ENCODE results near the gene YAE1. TPM values are rescaled to one million over a fixed set of nuclear protein-coding genes. Genes with fewer than 3 reads are reported as not detected.
A peak's percentile ranks its signal among the peaks of the same experiment; 100 is the strongest.

YAE1 gene
- polyA plus RNA-seq, 1 of the 3 experiments (the other 2 are of a cell fraction) = 30.7 TPM

DNA sequence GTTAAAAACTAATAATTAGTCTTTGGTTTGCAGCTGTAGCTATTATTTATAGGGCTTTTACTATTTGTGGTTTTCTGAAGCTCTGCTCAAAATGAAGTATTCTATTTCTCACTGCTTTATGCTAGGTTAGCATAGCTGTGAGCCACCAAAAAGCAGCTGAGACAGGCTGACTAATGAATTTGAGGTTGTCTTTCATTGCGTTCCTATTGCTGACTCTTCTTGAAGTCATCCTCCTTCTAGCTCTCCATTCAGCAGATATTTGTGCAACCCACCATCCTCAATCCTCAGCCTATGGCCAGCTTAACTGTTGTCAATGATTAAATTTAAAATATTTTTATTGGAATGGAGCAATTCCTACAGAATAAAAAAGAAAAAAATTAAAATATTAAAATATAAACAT is 55.1 kb downstream of the YAE1 start:
- no peak for DNase-seq
- H3F3A ChIP-seq (replicated peaks; ENCODE audit: insufficient read depth) = peaks cover 38% of the 10 kb centered on the region
- H3K36me3 ChIP-seq (replicated peaks in 1 of 2; ENCODE audit: control insufficient read depth in 1 of 2, insufficient read depth in 2 of 2, low read length in 1 of 2) = no peaks in the 10 kb centered on the region
- peak overlapping the region in 1 of 2 experiments; percentile 93; a peak in 2 of 4 replicates for H3K27ac ChIP-seq (ENCODE audit: low read depth in 2 of 2, low read length in 1 of 2)
- WGBS (ENCODE audit: low lambda C conversion rate) = 30% methylated on average over 1 of the region's 1 CpG
- H3K4me3 ChIP-seq (ENCODE audit: low read depth in 2 of 2, low read length in 1 of 2) = no peak overlapping the region
- H3K27me3 ChIP-seq (ENCODE audit: insufficient read depth) = no peaks in the 10 kb centered on the region
- H3K9ac ChIP-seq = peak overlapping the region; percentile 19; the same call in 1 of the 2 replicates
- H3K9me2 ChIP-seq = no peaks in the 10 kb centered on the region
- no peaks in the 10 kb centered on the region for H3K9me3 ChIP-seq
- peaks cover 26 to 33% of the 10 kb centered on the region in 2 experiments for H3K4me1 ChIP-seq (ENCODE audit: control insufficient read depth in 1 of 2, insufficient read depth in 2 of 2, low read depth in 1 of 2, low read length in 1 of 2)
- CTCF ChIA-PET = interaction anchor here (0.8 to 4.9 kb wide), 8 partner anchors 7 to 275 kb away, joined by 3 to 43 read pairs (median 4); no protein-coding TSS in a partner anchor
- H3K79me2 ChIP-seq (ENCODE audit: insufficient read depth) = peaks cover 40% of the 10 kb centered on the region
- peaks cover 18% of the 10 kb centered on the region for H4K20me1 ChIP-seq (ENCODE audit: insufficient read depth)
- H3K4me2 ChIP-seq = peak overlapping the region; percentile 52; the same call in 1 of the 2 replicates
- H2AFZ ChIP-seq (ENCODE audit: low read depth) = no peak overlapping the region
- POLR2A ChIA-PET = interaction anchor here (0.7 to 1.1 kb wide), 3 partner anchors 12 to 112 kb away, joined by 3 to 4 read pairs (median 3); no protein-coding TSS in a partner anchor
- TF ChIP-seq ELF1 (IDR thresholded peaks at IDR 0.05) (no peak), NRF1 (IDR thresholded peaks at IDR 0.05; ENCODE audit: low read depth, low read length) (no peak), TAF1 (IDR thresholded peaks at IDR 0.05; ENCODE audit: borderline replicate concordance, low read depth, low read length) (no peak), YY1 (IDR thresholded peaks at IDR 0.05; ENCODE audit: low read depth) (no peak), SIN3A (IDR thresholded peaks at IDR 0.05; ENCODE audit: borderline replicate concordance, low read depth, low read length) (0 out of 2 replicates have a peak, but pooled peaks have one; percentile 23), RXRA (IDR thresholded peaks at IDR 0.05; ENCODE audit: borderline replicate concordance, low read depth) (no peak), EP300 (IDR thresholded peaks at IDR 0.05; ENCODE audit: borderline replicate concordance in 1 of 2, low read depth in 1 of 2, low read length in 1 of 2) (peak in 1 of 2 experiments; percentile 82; a peak in 2 of 4 replicates), MXI1 (IDR thresholded peaks at IDR 0.05; ENCODE audit: low read depth, low read length) (no peak), TCF12 (IDR thresholded peaks at IDR 0.05) (peak; percentile 89), GABPA (IDR thresholded peaks at IDR 0.05; ENCODE audit: low read depth) (no peak), FOXM1 (IDR thresholded peaks at IDR 0.05; ENCODE audit: low read depth) (0 out of 2 replicates have a peak, but pooled peaks have one; percentile 20), FOXJ3 (CRISPR knock-in tag; IDR thresholded peaks at IDR 0.05) (no peak), MEF2A (IDR thresholded peaks at IDR 0.05; ENCODE audit: borderline replicate concordance, low read depth) (peak; percentile 27; the same call in 1 of the 2 replicates), CHD2 (IDR thresholded peaks at IDR 0.05; ENCODE audit: low read length, partially characterized antibody) (no peak), RCOR1 (IDR thresholded peaks at IDR 0.05; ENCODE audit: low read length) (no peak), EZH2phosphoT487 (IDR thresholded peaks at IDR 0.05; ENCODE audit: borderline replicate concordance, low read depth) (no peak), RFX5 (IDR thresholded peaks at IDR 0.05; ENCODE audit: low read length) (no peak), SMC3 (IDR thresholded peaks at IDR 0.05; ENCODE audit: low read depth, low read length) (no peak), RAD21 (IDR thresholded peaks at IDR 0.05; ENCODE audit: low read length) (no peak), FOSL2 (IDR thresholded peaks at IDR 0.05; ENCODE audit: borderline replicate concordance, low read depth) (peak; percentile 92), JUND (IDR thresholded peaks at IDR 0.05) (peak; percentile 90), GATA2 (CRISPR knock-in tag; IDR thresholded peaks at IDR 0.05) (no peak)
- TF ChIP-seq, protein P1, sequence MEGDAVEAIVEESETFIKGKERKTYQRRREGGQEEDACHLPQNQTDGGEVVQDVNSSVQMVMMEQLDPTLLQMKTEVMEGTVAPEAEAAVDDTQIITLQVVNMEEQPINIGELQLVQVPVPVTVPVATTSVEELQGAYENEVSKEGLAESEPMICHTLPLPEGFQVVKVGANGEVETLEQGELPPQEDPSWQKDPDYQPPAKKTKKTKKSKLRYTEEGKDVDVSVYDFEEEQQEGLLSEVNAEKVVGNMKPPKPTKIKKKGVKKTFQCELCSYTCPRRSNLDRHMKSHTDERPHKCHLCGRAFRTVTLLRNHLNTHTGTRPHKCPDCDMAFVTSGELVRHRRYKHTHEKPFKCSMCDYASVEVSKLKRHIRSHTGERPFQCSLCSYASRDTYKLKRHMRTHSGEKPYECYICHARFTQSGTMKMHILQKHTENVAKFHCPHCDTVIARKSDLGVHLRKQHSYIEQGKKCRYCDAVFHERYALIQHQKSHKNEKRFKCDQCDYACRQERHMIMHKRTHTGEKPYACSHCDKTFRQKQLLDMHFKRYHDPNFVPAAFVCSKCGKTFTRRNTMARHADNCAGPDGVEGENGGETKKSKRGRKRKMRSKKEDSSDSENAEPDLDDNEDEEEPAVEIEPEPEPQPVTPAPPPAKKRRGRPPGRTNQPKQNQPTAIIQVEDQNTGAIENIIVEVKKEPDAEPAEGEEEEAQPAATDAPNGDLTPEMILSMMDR (IDR thresholded peaks at IDR 0.05) = no peak
- TF ChIP-seq, protein P2, sequence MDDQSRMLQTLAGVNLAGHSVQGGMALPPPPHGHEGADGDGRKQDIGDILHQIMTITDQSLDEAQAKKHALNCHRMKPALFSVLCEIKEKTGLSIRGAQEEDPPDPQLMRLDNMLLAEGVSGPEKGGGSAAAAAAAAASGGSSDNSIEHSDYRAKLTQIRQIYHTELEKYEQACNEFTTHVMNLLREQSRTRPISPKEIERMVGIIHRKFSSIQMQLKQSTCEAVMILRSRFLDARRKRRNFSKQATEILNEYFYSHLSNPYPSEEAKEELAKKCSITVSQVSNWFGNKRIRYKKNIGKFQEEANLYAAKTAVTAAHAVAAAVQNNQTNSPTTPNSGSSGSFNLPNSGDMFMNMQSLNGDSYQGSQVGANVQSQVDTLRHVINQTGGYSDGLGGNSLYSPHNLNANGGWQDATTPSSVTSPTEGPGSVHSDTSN (IDR thresholded peaks at IDR 0.05) = peak; percentile 89
- TF ChIP-seq, protein P3, sequence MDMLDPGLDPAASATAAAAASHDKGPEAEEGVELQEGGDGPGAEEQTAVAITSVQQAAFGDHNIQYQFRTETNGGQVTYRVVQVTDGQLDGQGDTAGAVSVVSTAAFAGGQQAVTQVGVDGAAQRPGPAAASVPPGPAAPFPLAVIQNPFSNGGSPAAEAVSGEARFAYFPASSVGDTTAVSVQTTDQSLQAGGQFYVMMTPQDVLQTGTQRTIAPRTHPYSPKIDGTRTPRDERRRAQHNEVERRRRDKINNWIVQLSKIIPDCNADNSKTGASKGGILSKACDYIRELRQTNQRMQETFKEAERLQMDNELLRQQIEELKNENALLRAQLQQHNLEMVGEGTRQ (IDR thresholded peaks at IDR 0.05; ENCODE audit: borderline replicate concordance, low read depth, low read length) = no peak
- TF ChIP-seq, protein P4, sequence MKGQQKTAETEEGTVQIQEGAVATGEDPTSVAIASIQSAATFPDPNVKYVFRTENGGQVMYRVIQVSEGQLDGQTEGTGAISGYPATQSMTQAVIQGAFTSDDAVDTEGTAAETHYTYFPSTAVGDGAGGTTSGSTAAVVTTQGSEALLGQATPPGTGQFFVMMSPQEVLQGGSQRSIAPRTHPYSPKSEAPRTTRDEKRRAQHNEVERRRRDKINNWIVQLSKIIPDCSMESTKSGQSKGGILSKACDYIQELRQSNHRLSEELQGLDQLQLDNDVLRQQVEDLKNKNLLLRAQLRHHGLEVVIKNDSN (IDR thresholded peaks at IDR 0.05; ENCODE audit: borderline replicate concordance, low read depth) = no peak
- TF ChIP-seq, protein P5, sequence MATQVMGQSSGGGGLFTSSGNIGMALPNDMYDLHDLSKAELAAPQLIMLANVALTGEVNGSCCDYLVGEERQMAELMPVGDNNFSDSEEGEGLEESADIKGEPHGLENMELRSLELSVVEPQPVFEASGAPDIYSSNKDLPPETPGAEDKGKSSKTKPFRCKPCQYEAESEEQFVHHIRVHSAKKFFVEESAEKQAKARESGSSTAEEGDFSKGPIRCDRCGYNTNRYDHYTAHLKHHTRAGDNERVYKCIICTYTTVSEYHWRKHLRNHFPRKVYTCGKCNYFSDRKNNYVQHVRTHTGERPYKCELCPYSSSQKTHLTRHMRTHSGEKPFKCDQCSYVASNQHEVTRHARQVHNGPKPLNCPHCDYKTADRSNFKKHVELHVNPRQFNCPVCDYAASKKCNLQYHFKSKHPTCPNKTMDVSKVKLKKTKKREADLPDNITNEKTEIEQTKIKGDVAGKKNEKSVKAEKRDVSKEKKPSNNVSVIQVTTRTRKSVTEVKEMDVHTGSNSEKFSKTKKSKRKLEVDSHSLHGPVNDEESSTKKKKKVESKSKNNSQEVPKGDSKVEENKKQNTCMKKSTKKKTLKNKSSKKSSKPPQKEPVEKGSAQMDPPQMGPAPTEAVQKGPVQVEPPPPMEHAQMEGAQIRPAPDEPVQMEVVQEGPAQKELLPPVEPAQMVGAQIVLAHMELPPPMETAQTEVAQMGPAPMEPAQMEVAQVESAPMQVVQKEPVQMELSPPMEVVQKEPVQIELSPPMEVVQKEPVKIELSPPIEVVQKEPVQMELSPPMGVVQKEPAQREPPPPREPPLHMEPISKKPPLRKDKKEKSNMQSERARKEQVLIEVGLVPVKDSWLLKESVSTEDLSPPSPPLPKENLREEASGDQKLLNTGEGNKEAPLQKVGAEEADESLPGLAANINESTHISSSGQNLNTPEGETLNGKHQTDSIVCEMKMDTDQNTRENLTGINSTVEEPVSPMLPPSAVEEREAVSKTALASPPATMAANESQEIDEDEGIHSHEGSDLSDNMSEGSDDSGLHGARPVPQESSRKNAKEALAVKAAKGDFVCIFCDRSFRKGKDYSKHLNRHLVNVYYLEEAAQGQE (IDR thresholded peaks at IDR 0.05; ENCODE audit: low read depth, low read length) = 0 out of 2 replicates have a peak, but pooled peaks have one; percentile 38

Data from SK-N-SH (cell line).